ENCODE results near the gene PTPRM.

- TF ChIP-seq CTCF (IDR thresholded peaks at IDR 0.05; ENCODE audit: low read depth, low read length, missing input control) (no peak), GABPA (IDR thresholded peaks at IDR 0.05 in 1 of 2, conservative IDR thresholded peaks at IDR 0.05 in 1 of 2) (no peak), TAF1 (conservative IDR thresholded peaks at IDR 0.05) (no peak), FOXA2 (IDR thresholded peaks at IDR 0.05) (no peak), FOXA1 (IDR thresholded peaks at IDR 0.05) (no peak), JUND (IDR thresholded peaks at IDR 0.05) (no peak), RAD21 (IDR thresholded peaks at IDR 0.05) (no peak), RXRA (IDR thresholded peaks at IDR 0.05) (no peak), ATF3 (IDR thresholded peaks at IDR 0.05) (no peak), MAX (IDR thresholded peaks at IDR 0.05) (no peak), ZBTB33 (IDR thresholded peaks at IDR 0.05) (no peak), YY1 (IDR thresholded peaks at IDR 0.05) (no peak), SP1 (IDR thresholded peaks at IDR 0.05) (no peak), REST (IDR thresholded peaks at IDR 0.05) (no peak)
Measured at GRCh38 chr18:7871560-7872456, 304.7 kb downstream of the PTPRM start.
